ENCODE measurements around the gene ANKS1B.

The ANKS1B gene

DNA sequence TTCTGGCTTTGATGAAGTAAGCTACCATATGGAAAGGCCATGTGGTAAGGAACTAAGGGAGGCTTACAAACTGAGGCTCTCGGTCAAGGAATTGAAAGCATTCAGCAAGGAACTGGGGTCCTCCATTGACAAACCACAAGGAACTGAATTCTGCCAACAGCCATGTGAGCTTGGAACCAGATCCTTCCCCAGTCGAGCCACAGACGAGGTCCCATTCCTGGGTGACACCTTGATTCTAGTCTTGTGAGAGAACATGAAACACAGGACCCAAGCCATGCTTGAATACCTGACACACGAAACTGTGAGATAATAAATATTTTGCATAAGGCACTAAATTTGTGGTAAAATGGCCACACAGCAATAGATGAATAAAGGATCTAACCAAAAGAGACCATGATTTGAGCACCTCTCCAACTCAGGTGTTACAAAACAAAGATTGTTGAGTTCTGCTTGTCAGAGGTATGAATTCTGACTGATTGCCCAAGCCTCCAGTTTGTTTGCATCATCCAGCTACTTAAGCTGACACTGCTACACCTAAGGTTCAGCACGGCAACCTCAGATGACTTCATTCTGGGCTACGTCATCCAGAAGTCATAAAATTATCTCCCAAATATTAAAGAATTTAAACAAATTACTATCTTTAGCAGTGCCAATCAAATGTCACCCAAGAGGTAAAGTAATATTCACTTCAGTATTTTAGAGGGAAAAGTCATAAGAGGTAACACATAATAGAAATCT, 277.8 kb downstream of the ANKS1B start:
- TF ChIP-seq GLIS3 (CRISPR knock-in tag; IDR thresholded peaks at IDR 0.05) (no peak), CSDC2 (CRISPR knock-in tag; IDR thresholded peaks at IDR 0.05) (no peak), CREB5 (CRISPR knock-in tag; IDR thresholded peaks at IDR 0.05; ENCODE audit: low read depth) (no peak), RARB (CRISPR knock-in tag; IDR thresholded peaks at IDR 0.05) (no peak), ZC3H10 (CRISPR knock-in tag; IDR thresholded peaks at IDR 0.05) (no peak), ARNTL (CRISPR knock-in tag; IDR thresholded peaks at IDR 0.05; ENCODE audit: borderline replicate concordance, low read depth) (no peak), ZNF8 (CRISPR knock-in tag; IDR thresholded peaks at IDR 0.05) (no peak), ZFP30 (CRISPR knock-in tag; IDR thresholded peaks at IDR 0.05) (no peak), ZNF70 (CRISPR knock-in tag; IDR thresholded peaks at IDR 0.05) (no peak)
- TF ChIP-seq, protein P1, sequence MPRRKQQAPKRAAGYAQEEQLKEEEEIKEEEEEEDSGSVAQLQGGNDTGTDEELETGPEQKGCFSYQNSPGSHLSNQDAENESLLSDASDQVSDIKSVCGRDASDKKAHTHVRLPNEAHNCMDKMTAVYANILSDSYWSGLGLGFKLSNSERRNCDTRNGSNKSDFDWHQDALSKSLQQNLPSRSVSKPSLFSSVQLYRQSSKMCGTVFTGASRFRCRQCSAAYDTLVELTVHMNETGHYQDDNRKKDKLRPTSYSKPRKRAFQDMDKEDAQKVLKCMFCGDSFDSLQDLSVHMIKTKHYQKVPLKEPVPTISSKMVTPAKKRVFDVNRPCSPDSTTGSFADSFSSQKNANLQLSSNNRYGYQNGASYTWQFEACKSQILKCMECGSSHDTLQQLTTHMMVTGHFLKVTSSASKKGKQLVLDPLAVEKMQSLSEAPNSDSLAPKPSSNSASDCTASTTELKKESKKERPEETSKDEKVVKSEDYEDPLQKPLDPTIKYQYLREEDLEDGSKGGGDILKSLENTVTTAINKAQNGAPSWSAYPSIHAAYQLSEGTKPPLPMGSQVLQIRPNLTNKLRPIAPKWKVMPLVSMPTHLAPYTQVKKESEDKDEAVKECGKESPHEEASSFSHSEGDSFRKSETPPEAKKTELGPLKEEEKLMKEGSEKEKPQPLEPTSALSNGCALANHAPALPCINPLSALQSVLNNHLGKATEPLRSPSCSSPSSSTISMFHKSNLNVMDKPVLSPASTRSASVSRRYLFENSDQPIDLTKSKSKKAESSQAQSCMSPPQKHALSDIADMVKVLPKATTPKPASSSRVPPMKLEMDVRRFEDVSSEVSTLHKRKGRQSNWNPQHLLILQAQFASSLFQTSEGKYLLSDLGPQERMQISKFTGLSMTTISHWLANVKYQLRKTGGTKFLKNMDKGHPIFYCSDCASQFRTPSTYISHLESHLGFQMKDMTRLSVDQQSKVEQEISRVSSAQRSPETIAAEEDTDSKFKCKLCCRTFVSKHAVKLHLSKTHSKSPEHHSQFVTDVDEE (CRISPR knock-in tag; IDR thresholded peaks at IDR 0.05): no peak
- TF ChIP-seq, protein P2, sequence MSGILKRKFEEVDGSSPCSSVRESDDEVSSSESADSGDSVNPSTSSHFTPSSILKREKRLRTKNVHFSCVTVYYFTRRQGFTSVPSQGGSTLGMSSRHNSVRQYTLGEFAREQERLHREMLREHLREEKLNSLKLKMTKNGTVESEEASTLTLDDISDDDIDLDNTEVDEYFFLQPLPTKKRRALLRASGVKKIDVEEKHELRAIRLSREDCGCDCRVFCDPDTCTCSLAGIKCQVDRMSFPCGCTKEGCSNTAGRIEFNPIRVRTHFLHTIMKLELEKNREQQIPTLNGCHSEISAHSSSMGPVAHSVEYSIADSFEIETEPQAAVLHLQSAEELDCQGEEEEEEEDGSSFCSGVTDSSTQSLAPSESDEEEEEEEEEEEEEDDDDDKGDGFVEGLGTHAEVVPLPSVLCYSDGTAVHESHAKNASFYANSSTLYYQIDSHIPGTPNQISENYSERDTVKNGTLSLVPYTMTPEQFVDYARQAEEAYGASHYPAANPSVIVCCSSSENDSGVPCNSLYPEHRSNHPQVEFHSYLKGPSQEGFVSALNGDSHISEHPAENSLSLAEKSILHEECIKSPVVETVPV (CRISPR knock-in tag; IDR thresholded peaks at IDR 0.05): no peak
- TF ChIP-seq, protein P3, sequence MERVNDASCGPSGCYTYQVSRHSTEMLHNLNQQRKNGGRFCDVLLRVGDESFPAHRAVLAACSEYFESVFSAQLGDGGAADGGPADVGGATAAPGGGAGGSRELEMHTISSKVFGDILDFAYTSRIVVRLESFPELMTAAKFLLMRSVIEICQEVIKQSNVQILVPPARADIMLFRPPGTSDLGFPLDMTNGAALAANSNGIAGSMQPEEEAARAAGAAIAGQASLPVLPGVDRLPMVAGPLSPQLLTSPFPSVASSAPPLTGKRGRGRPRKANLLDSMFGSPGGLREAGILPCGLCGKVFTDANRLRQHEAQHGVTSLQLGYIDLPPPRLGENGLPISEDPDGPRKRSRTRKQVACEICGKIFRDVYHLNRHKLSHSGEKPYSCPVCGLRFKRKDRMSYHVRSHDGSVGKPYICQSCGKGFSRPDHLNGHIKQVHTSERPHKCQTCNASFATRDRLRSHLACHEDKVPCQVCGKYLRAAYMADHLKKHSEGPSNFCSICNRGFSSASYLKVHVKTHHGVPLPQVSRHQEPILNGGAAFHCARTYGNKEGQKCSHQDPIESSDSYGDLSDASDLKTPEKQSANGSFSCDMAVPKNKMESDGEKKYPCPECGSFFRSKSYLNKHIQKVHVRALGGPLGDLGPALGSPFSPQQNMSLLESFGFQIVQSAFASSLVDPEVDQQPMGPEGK (CRISPR knock-in tag; IDR thresholded peaks at IDR 0.05; ENCODE audit: borderline replicate concordance): no peak

DNA sequence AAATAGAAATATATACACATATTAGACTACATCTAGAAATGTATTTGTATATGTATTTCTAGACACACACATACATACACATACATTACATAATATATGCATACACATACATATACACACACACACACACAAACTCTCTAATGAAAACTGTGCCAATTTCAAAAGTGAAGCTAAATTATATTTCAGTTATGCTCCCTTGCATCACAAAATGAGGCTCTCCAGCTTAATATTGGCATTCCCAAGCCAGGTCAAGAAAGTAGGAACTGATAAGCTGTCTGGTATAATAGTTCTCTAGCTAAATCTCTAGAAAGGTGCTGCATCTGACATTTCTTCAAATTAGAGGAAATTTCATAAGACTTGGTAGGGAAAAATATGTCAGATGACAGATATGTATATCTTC, 280.3 kb downstream of the ANKS1B start:
- no peak for ATAC-seq
- TF ChIP-seq PPARA (CRISPR knock-in tag; IDR thresholded peaks at IDR 0.05; ENCODE audit: borderline replicate concordance) (no peak), ZNF565 (CRISPR knock-in tag; conservative IDR thresholded peaks at IDR 0.05; ENCODE audit: low read depth) (no peak), ZNF8 (CRISPR knock-in tag; IDR thresholded peaks at IDR 0.05) (no peak), BACH2 (CRISPR knock-in tag; IDR thresholded peaks at IDR 0.05; ENCODE audit: borderline replicate concordance) (no peak), ZC3H10 (CRISPR knock-in tag; IDR thresholded peaks at IDR 0.05) (no peak), ISL1 (CRISPR knock-in tag; IDR thresholded peaks at IDR 0.05) (no peak), SNAI2 (CRISPR knock-in tag; IDR thresholded peaks at IDR 0.05) (no peak), POU6F1 (CRISPR knock-in tag; IDR thresholded peaks at IDR 0.05; ENCODE audit: borderline replicate concordance, low read depth) (no peak), ZNF70 (CRISPR knock-in tag; IDR thresholded peaks at IDR 0.05) (no peak), ESRRG (CRISPR knock-in tag; IDR thresholded peaks at IDR 0.05) (no peak), ZFP3 (CRISPR knock-in tag; IDR thresholded peaks at IDR 0.05) (no peak), GLIS3 (CRISPR knock-in tag; IDR thresholded peaks at IDR 0.05) (no peak), OSR1 (CRISPR knock-in tag; IDR thresholded peaks at IDR 0.05) (no peak), CSDC2 (CRISPR knock-in tag; IDR thresholded peaks at IDR 0.05) (no peak), TCF4 (CRISPR knock-in tag; IDR thresholded peaks at IDR 0.05; ENCODE audit: borderline replicate concordance) (no peak), TOX (CRISPR knock-in tag; IDR thresholded peaks at IDR 0.05; ENCODE audit: borderline replicate concordance) (no peak)
- TF ChIP-seq, protein P3 (CRISPR knock-in tag; IDR thresholded peaks at IDR 0.05; ENCODE audit: borderline replicate concordance): no peak
- TF ChIP-seq, protein P2 (CRISPR knock-in tag; IDR thresholded peaks at IDR 0.05): no peak
- TF ChIP-seq, protein P1 (CRISPR knock-in tag; IDR thresholded peaks at IDR 0.05): no peak

More for the DNA sequence above, 277.8 kb downstream of the ANKS1B start:
- ATAC-seq: no peak
